Renal cortex interstitium (tissue), 11 donors: Measurements from ENCODE around the gene SH3RF3. TPM values are rescaled to one million over a fixed set of nuclear protein-coding genes. Genes with fewer than 3 reads are reported as not detected.
"Not testable (repeated sequence)": the region's sequence is repeated elsewhere in the genome, so short reads cannot be mapped to it uniquely, and the experiment has no call there.

Experiments used
- DNase-seq, 11 donors: peaks; one replicate each; pipeline ENCODE4 v3.0.0-alpha.2; 2013; ENCODE audit warnings: low read depth in 9 of 11, low spot score in 4 of 11; ENCODE audit errors: extremely low read depth in 1 of 11
- polyA plus RNA-seq, 3 donors: library from polyadenylated mRNA; unstranded; fragments of 120-200 nt; gene quantifications; one replicate each; pipeline ENCODE4 v1.2.1, GENCODE V29; 2013; ENCODE audit not compliant: insufficient read length in 3 of 3

SH3RF3 gene
- polyA plus RNA-seq, 3 donors, result 4.2 to 5.8 (median 5.2) TPM

GRCh38 chr2:109208071-109208950, 79.3 kb downstream of the SH3RF3 start:
- no peak for DNase-seq

- DNase-seq, result no peak
Measured at GRCh38 chr2:109208951-109209335, 79.9 kb downstream of the SH3RF3 start.

GRCh38 chr2:109209412-109209811, 80.4 kb downstream of the SH3RF3 start:
- DNase-seq, result no peak

DNA sequence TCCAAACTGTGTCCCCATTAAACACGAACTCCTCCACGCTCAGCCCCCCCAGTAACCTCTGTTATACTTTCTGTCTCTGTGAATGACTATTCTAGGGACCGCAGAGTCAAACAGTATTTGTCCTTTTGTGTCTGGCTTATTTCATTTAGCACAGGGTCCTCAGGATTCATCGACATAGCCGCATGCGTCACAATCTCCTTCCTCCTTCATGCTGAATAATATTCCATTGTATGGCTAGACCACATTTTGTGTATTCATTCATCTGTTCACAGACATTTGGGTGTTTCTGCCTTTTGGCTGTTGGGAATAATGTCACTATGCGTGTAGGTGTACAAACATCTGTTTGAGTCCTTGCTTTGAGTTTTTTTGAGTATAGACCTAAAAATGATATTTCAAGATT, 80.9 kb downstream of the SH3RF3 start:
- no peak for DNase-seq

DNA sequence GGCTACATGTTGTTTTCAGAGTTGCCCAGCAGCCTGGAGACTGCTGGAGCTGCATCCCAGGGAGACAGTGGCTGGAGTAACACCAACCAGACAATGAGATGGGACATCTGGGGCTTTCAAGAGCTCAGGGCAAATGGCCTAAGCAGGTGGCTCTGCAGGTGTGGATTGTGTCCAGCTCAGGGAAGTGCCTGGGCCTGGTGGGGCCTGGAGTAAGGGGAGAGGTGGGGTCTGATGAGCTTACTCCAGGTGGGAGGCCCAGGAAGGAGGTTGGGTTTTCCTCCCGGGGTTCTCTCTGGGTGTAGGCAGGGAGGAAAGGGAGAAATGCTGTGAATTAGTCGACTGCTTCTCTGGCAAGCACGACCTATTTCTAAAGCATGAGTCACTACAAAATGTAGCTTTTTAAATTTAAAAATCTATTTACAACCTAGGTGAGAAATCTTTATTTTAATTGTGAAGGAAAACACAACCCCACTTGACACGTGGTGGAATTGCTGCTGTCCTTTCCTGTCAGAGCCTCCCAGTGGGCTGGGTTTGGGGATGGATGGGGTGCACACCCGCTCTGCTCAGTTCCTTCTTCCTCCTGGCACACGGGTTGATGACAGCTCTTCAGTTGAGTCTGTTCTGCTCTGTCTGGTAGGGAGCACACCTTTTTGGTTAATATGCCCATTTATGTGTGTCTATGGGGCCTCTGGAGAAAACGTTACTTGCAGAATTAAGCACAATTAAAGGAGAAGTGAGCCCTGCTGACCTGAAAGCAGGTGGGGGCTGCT, 81.6 kb downstream of the SH3RF3 start:
- DNase-seq, result no peak

GRCh38 chr2:109211315-109211714, 82.3 kb downstream of the SH3RF3 start:
- no peak for DNase-seq

DNA sequence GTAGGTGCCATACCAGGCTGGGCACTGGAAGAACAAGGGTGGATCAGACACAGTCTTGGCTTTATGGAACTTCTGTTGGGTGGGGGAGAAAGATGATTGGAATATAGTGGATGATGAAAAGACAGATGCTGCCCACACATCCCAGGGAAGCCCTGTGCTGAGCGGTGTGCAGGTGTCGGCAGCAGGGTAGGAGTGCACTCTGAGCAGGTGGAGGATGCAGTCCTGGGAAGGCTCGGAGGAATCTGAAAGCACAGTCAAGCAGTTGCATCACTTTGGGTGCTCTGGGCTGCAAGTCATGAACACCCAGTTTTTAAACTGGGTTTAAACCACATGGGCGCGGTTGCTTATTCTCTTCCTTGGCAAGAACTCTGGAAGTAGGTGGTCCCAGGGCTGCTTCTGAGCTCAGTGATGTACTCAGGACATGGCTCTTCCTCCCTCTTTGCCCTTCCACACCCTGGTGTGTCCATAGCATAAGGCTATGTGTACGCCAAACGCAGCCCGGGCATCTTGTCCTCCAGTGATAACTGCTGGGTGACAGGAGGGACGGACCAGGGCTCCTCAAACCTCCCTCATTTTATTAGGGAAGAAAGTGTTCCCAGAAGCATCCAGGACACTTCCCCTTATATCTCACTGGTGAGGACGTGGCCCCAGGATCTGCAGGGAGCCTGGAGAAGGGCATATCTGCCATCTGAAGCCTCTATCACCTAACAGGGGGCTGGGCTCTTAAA, 84.0 kb downstream of the SH3RF3 start:
- no peak for DNase-seq

GRCh38 chr2:109213646-109214433, 84.8 kb downstream of the SH3RF3 start:
- no peak for DNase-seq

DNA sequence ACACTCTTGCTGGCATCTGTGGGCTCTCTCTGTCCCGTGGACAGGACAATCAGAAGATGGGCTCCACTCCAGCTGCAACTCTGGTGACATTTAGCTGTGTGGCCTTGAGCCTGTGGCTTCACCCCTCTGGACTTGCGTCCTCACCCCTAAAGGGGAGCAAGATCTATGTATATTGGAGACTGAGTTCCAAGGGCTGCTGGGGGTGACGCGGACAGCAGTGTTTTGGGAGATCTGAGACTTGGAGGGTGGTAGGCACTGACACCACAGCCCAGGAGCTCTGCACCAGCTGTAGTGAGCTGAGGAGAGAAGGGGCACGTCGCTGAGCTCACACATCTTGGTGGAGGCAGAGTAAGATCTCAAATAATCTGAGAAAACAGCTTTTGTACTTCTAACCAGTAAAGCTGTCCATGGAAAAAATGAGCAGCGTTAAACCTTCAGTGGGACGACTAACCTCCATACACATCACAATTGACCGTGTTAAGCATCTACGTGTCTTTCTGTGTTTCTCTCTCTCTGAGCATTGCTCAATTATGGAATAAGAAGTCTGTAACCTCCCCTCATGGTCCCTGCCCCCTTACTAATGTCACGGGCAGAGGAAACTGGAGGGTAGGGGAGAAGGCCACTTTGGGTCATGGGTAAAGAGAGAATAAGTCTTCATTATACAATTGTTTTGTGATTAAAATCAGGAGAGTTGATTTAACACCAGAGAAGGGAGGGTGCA, 85.8 kb downstream of the SH3RF3 start:
- no peak for DNase-seq

DNA sequence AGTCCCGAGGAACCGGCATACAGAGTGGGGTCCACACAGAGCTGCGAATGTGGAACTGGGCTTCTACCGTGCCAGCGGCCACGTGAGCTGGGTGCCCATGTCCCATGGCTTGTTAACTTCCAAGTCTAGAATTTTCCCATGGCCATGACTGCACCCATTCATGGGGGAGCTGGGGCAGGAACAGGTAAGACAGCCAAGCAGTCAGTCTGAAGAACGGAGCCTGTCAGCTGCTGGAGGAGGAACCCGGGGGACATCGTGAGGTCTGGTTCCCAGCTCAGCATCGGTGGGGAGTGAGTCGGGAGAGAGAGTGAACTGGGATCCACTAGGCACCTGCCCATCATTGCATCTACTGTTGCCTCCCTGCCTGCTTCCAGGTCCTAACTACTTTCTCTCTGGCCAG, 86.9 kb downstream of the SH3RF3 start:
- no peak for DNase-seq

- DNase-seq, result no peak
Measured at GRCh38 chr2:109216332-109216731, 87.3 kb downstream of the SH3RF3 start.

DNA sequence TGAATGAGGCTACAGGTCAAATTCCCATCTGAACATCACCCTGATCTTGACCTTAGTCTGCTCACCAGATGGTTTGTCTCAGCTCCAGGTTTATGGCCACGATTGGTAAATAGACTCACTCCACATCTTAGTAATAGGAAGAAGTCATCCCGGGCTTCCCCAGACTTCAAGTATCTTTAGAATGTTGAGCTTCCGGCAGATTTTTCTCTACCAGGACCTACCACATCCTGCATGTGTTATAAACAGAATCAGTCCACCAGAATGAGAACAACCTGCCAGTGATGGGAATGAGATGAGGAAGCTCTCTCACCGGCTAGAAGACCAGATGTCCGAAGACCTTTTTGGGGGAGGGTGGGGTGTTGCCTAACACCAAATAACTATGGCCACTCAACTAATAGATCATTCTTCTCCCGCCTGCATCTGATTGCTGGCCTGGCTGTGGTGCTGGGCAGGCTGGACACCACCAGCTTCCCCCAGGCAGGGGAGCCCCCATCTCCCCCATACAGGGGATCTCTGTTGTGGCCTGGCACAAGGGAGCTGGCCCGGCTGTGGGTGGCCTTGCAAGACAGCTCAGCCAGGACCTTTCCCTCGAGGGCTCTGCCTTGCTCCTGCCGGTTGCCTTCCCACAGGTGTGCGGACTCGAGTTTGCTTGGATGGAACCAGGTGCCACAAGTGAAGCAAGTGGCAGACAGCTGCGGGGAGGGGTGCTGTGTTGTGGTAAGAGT, 88.5 kb downstream of the SH3RF3 start:
- no peak for DNase-seq

DNA sequence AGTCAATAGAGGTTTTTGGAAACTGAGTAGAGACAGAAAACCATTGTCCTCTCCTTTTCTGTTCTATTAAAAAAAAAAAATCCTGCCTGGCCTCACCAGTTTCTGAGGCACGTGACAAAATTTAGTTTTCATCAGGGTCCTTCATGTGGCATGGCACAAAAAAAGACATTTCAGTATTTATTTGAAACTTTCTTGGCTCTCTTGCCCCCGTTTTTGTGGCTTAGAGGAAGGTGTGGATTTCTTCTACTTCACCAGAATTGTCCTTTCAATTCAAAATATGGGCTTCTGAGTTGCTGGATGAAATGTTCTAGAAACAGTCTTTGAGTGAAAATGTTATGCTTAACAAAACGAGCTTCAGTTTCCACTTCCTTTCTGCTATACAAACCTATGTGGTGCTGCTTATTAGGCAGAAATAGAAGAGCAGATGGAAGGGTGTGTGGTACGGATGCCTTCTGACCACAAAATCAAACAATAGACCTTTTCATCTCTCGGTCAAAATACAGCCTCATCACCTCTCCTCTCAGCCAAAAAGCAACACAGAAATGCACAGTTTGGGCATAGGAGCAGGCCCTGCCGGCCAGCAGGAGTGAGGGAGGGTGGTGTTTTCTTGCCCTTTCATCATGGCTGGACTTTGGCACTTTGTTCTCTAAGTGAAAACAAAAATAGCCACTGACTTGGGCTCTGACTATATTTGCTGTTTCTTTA, 89.2 kb downstream of the SH3RF3 start:
- no peak for DNase-seq

- no peak for DNase-seq
Measured at GRCh38 chr2:109218792-109219126, 89.8 kb downstream of the SH3RF3 start.

- DNase-seq, result no peak
Measured at GRCh38 chr2:109220860-109221259, 91.9 kb downstream of the SH3RF3 start.

DNA sequence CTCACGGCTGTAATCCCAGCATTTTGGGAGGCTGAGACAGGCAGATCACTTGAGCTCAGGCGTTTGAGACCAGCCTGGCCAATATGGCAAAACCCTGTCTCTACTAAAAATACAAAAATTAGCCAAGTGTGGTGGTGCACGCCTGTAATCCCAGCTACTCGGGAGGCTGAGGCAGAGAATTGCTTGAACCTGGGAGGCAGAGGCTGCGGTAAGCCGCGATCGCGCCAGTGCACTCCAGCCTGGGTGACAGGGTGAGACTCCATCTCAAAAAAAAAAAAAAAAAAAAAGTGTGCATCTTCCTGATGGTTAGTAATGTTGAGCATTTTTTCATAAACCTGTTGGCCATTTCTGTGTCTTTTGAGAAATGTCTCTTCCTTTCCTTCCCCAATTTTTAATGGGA, 92.3 kb downstream of the SH3RF3 start:
- not testable (repeated sequence) for DNase-seq

GRCh38 chr2:109222422-109222821, 93.4 kb downstream of the SH3RF3 start:
- DNase-seq, result no peak
